OCI-M2 (cell line): Measurements from ENCODE around the gene PAQR3.
"Not testable (repeated sequence)": the region's sequence is repeated elsewhere in the genome, so short reads cannot be mapped to it uniquely, and the experiment has no call there.

Experiments used
- DNase-seq: peaks from one replicate; lab custom pipeline; 2025; ENCODE audit not compliant: unreplicated experiment; lab: John Stamatoyannopoulos, UW

Gene PAQR3

GRCh38 chr4:78930016-78930629 is 9.1 kb downstream of the PAQR3 start:
- DNase-seq: no peak

- no peak for DNase-seq
These were observed 10.4 kb downstream of the PAQR3 start for GRCh38 chr4:78928835-78929234.

GRCh38 chr4:78926826-78927225 is 12.4 kb downstream of the PAQR3 start:
- no peak for DNase-seq

- DNase-seq: no peak
These were observed 15.6 kb downstream of the PAQR3 start for GRCh38 chr4:78923464-78924312.

GRCh38 chr4:78922207-78922606 is 17.0 kb downstream of the PAQR3 start:
- DNase-seq: no peak

GRCh38 chr4:78910612-78911011 is 28.6 kb downstream of the PAQR3 start:
- DNase-seq: no peak

- not testable (repeated sequence) for DNase-seq
These were observed 30.3 kb downstream of the PAQR3 start for GRCh38 chr4:78908974-78909373.

GRCh38 chr4:78907638-78908037 is 31.6 kb downstream of the PAQR3 start:
- DNase-seq: no peak

- DNase-seq: no peak
These were observed 35.1 kb downstream of the PAQR3 start for GRCh38 chr4:78904143-78904542.

GRCh38 chr4:78902298-78902697 is 36.9 kb downstream of the PAQR3 start:
- DNase-seq: no peak

- DNase-seq: no peak
These were observed 37.4 kb downstream of the PAQR3 start for GRCh38 chr4:78901882-78902281.

- DNase-seq: no peak
These were observed 39.9 kb downstream of the PAQR3 start for GRCh38 chr4:78899302-78899701.

- DNase-seq: no peak
These were observed 49.3 kb downstream of the PAQR3 start for GRCh38 chr4:78889955-78890354.

- no peak for DNase-seq
These were observed 53.6 kb downstream of the PAQR3 start for GRCh38 chr4:78885598-78885997.

GRCh38 chr4:78880874-78881492 is 58.3 kb downstream of the PAQR3 start:
- DNase-seq: no peak

- no peak for DNase-seq
These were observed 61.2 kb downstream of the PAQR3 start for GRCh38 chr4:78878031-78878430.

- DNase-seq: no peak
These were observed 62.5 kb downstream of the PAQR3 start for GRCh38 chr4:78876568-78877320.

- no peak for DNase-seq
These were observed 69.2 kb downstream of the PAQR3 start for GRCh38 chr4:78870056-78870455.

GRCh38 chr4:78868712-78869111 is 70.5 kb downstream of the PAQR3 start:
- DNase-seq: not testable (repeated sequence)

- DNase-seq: no peak
These were observed 73.8 kb downstream of the PAQR3 start for GRCh38 chr4:78865451-78865850.

- DNase-seq: no peak
These were observed 74.7 kb downstream of the PAQR3 start for GRCh38 chr4:78864405-78865024.
